HUES64 (cell line): Measurements from ENCODE around the gene ATP6V0E1.
"Not testable (repeated sequence)": the region's sequence is repeated elsewhere in the genome, so short reads cannot be mapped to it uniquely, and the experiment has no call there.

Experiments used
- H3K27ac ChIP-seq: 2 replicates; pipeline ENCODE4 v1.7.0; 2013; ENCODE audit warnings: low read depth, low read length, inconsistent platforms
- H3K27me3 ChIP-seq: 2 replicates; pipeline ENCODE4 v1.6.1; 2013; ENCODE audit warnings: mild to moderate bottlenecking, low read length; ENCODE audit not compliant: insufficient read depth
- H3K36me3 ChIP-seq: 2 replicates; pipeline ENCODE4 v1.6.1; 2013; ENCODE audit warnings: mild to moderate bottlenecking, low read length; ENCODE audit not compliant: insufficient read depth
- H3K4me1 ChIP-seq: 2 replicates; pipeline ENCODE4 v1.6.1; 2013; ENCODE audit warnings: mild to moderate bottlenecking, low read length, moderate library complexity; ENCODE audit not compliant: insufficient read depth
- H3K4me3 ChIP-seq: 2 replicates; pipeline ENCODE4 v1.5.1; 2013; ENCODE audit warnings: mild to moderate bottlenecking, low read length, moderate library complexity
- H3K9ac ChIP-seq: 2 replicates; pipeline ENCODE4 v1.6.1; 2013; ENCODE audit warnings: mild to moderate bottlenecking, low read depth, low read length
- H3K9me3 ChIP-seq: 2 replicates; pipeline ENCODE4 v1.6.1; 2013; ENCODE audit warnings: low read depth, low read length; ENCODE audit not compliant: insufficient read depth
- WGBS: fragments of 150-250, 120-280 bp; methylation state at CpG from one replicate; pipeline ENCODE4 v1.1.7; 2013; ENCODE audit warnings: missing lambda C conversion rate; 5-methylcytosine and 5-hydroxymethylcytosine counted together

ATP6V0E1 gene

GRCh38 chr5:173055722-173055982, 72.1 kb downstream of the ATP6V0E1 start:
- WGBS, result 4% methylated on average over 11 of the region's 11 CpGs
- peaks cover 9% of the 10 kb centered on the region for H3K4me1 ChIP-seq
- H3K9me3 ChIP-seq, result no peaks in the 10 kb centered on the region
- no peaks in the 10 kb centered on the region for H3K36me3 ChIP-seq
- H3K9ac ChIP-seq, result 0 out of 2 replicates have a peak overlapping the region, but pooled peaks have one; percentile 46
- peak overlapping the region; percentile 77 for H3K4me3 ChIP-seq
- no peak overlapping the region for H3K27ac ChIP-seq
- no peaks in the 10 kb centered on the region; the same call in 1 of the 2 replicates for H3K27me3 ChIP-seq

- Histone ChIP-seq H3K27ac (peak within 1 kb of the TSS; percentile 73; the same call in 1 of the 2 replicates), H3K4me3 (peak within 1 kb of the TSS; percentile 77), H3K9ac (peak within 1 kb of the TSS; percentile 74; the same call in 1 of the 2 replicates), H3K36me3 (no peaks in the 10 kb centered on the region), H3K27me3 (no peaks in the 10 kb centered on the region; the same call in 1 of the 2 replicates), H3K9me3 (no peaks in the 10 kb centered on the region), H3K4me1 (peaks cover 9% of the 10 kb centered on the region)
- WGBS, result under 1% methylated on average over 74 of the region's 74 CpGs
Measured at GRCh38 chr5:173055983-173056782, 72.6 kb downstream of the ATP6V0E1 start, which contains the start of gene CREBRF. Gene CREBRF (plus strand): TSS chr5:173056352. CDS start chr5:173080776, 24,424 bp downstream.

GRCh38 chr5:173056783-173057061, 73.2 kb downstream of the ATP6V0E1 start:
- H3K27ac ChIP-seq, result peak overlapping the region; percentile 73; the same call in 1 of the 2 replicates
- peak overlapping the region; percentile 77 for H3K4me3 ChIP-seq
- no peaks in the 10 kb centered on the region; the same call in 1 of the 2 replicates for H3K27me3 ChIP-seq
- no peaks in the 10 kb centered on the region for H3K9me3 ChIP-seq
- under 1% methylated on average over 27 of the region's 27 CpGs for WGBS
- H3K9ac ChIP-seq, result no peak overlapping the region
- H3K4me1 ChIP-seq, result peaks cover 9% of the 10 kb centered on the region
- H3K36me3 ChIP-seq, result no peaks in the 10 kb centered on the region

GRCh38 chr5:173057062-173057924, 73.7 kb downstream of the ATP6V0E1 start:
- H3K27me3 ChIP-seq, result no peaks in the 10 kb centered on the region
- peak overlapping the region; percentile 77 for H3K4me3 ChIP-seq
- H3K4me1 ChIP-seq, result peaks cover 9% of the 10 kb centered on the region
- WGBS, result under 1% methylated on average over 38 of the region's 38 CpGs
- no peaks in the 10 kb centered on the region for H3K9me3 ChIP-seq
- H3K36me3 ChIP-seq, result no peaks in the 10 kb centered on the region
- H3K27ac ChIP-seq, result peak overlapping the region; percentile 84
- H3K9ac ChIP-seq, result peak overlapping the region; percentile 74

- Histone ChIP-seq H3K4me3 (no peak overlapping the region), H3K27ac (no peak overlapping the region), H3K36me3 (no peaks in the 10 kb centered on the region), H3K27me3 (no peaks in the 10 kb centered on the region), H3K9ac (no peak overlapping the region), H3K4me1 (peaks cover 5% of the 10 kb centered on the region), H3K9me3 (no peaks in the 10 kb centered on the region)
- 96% methylated on average over 4 of the region's 4 CpGs for WGBS
Measured at GRCh38 chr5:173062141-173062540, 78.6 kb downstream of the ATP6V0E1 start.

- Histone ChIP-seq H3K9me3 (no peaks in the 10 kb centered on the region), H3K9ac (no peak overlapping the region), H3K27ac (no peak overlapping the region), H3K36me3 (no peaks in the 10 kb centered on the region), H3K4me3 (no peak overlapping the region), H3K4me1 (no peaks in the 10 kb centered on the region), H3K27me3 (no peaks in the 10 kb centered on the region)
Measured at GRCh38 chr5:173065155-173065554, 81.6 kb downstream of the ATP6V0E1 start.

- Histone ChIP-seq H3K9me3 (no peaks in the 10 kb centered on the region), H3K4me1 (no peaks in the 10 kb centered on the region), H3K9ac (no peak overlapping the region), H3K27me3 (no peaks in the 10 kb centered on the region), H3K36me3 (no peaks in the 10 kb centered on the region), H3K4me3 (no peak overlapping the region), H3K27ac (no peak overlapping the region)
- 95% methylated on average over 7 of the region's 7 CpGs for WGBS
Measured at GRCh38 chr5:173069671-173070070, 86.1 kb downstream of the ATP6V0E1 start.

GRCh38 chr5:173075137-173075843, 91.7 kb downstream of the ATP6V0E1 start:
- H3K4me3 ChIP-seq, result no peak overlapping the region
- 85% methylated on average over 5 of the region's 5 CpGs for WGBS
- no peak overlapping the region for H3K27ac ChIP-seq
- no peaks in the 10 kb centered on the region for H3K4me1 ChIP-seq
- no peaks in the 10 kb centered on the region for H3K27me3 ChIP-seq
- no peaks in the 10 kb centered on the region for H3K36me3 ChIP-seq
- H3K9ac ChIP-seq, result no peak overlapping the region
- no peaks in the 10 kb centered on the region; the same call in 1 of the 2 replicates for H3K9me3 ChIP-seq

GRCh38 chr5:173075970-173076369, 92.4 kb downstream of the ATP6V0E1 start:
- no peaks in the 10 kb centered on the region for H3K27me3 ChIP-seq
- no peak overlapping the region for H3K4me3 ChIP-seq
- 96% methylated on average over 4 of the region's 5 CpGs for WGBS
- no peaks in the 10 kb centered on the region for H3K4me1 ChIP-seq
- no peaks in the 10 kb centered on the region; the same call in 1 of the 2 replicates for H3K9me3 ChIP-seq
- H3K36me3 ChIP-seq, result no peaks in the 10 kb centered on the region
- no peak overlapping the region for H3K9ac ChIP-seq
- H3K27ac ChIP-seq, result no peak overlapping the region

- H3K27me3 ChIP-seq, H3K36me3 ChIP-seq, H3K9me3 ChIP-seq, H3K9ac ChIP-seq, H3K27ac ChIP-seq, H3K4me3 ChIP-seq, H3K4me1 ChIP-seq: not testable (repeated sequence)
- 94% methylated on average over 4 of the region's 4 CpGs for WGBS
Measured at GRCh38 chr5:173076471-173076870, 92.9 kb downstream of the ATP6V0E1 start.

- H3K27ac ChIP-seq, result no peak overlapping the region
- H3K36me3 ChIP-seq, result no peaks in the 10 kb centered on the region
- no peaks in the 10 kb centered on the region for H3K27me3 ChIP-seq
- no peak overlapping the region for H3K9ac ChIP-seq
- H3K9me3 ChIP-seq, result no peaks in the 10 kb centered on the region; the same call in 1 of the 2 replicates
- WGBS, result 82% methylated on average over 3 of the region's 3 CpGs
- H3K4me3 ChIP-seq, result no peak overlapping the region
- no peaks in the 10 kb centered on the region for H3K4me1 ChIP-seq
Measured at GRCh38 chr5:173078878-173079277, 95.3 kb downstream of the ATP6V0E1 start.
